ENCODE results near the gene EVC. TPM values are rescaled to one million over a fixed set of nuclear protein-coding genes. Genes with fewer than 3 reads are reported as not detected.

The EVC gene
- total and polyA plus RNA-seq, 2 of the 8 experiments (the other 6 are each of a cell fraction or from before 2014, with no cell fraction given): 2.6 to 9.8 TPM

DNA sequence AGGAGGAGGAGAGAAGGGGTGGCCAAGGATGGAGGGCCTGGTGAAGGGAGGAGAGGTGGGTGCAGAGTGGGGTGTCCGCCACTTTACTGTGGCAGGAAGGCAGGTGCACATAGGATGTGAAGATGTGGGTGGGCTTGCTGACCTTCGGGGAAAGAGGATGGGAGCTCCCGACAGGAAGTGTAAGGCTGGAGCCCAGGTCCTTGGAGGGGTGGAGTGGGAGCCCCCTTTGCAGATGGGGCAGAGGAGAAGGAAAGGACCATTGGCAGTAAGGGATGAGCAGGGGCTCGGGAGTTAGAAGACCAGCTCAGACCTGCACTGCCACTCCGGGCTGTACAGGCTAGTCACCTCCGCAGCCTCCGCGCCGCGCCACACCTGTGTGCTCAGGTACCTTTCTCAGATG is 89.5 kb downstream of the EVC start (continued):
- TF ChIP-seq, protein P1, sequence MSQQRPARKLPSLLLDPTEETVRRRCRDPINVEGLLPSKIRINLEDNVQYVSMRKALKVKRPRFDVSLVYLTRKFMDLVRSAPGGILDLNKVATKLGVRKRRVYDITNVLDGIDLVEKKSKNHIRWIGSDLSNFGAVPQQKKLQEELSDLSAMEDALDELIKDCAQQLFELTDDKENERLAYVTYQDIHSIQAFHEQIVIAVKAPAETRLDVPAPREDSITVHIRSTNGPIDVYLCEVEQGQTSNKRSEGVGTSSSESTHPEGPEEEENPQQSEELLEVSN (IDR thresholded peaks at IDR 0.05): no peak
- TF ChIP-seq RNF2 (IDR thresholded peaks at IDR 0.05; ENCODE audit: borderline replicate concordance, low read depth, low read length, missing control alignments, poor library complexity, severe bottlenecking): no peak
- TF ChIP-seq BCL11A (IDR thresholded peaks at IDR 0.05; ENCODE audit: low read depth in 2 of 2, low read length in 2 of 2): no peak

All from H1 (cell line).